Renal cortical epithelial cell (primary cell): ENCODE measurements around the gene ZC3H7B. TPM values are rescaled to one million over a fixed set of nuclear protein-coding genes. Genes with fewer than 3 reads are reported as not detected.

Experiments
- DNase-seq: peaks from one replicate; pipeline ENCODE4 v3.0.0-alpha.2; 2011; ENCODE audit warnings: low read depth
- total RNA-seq: library from RNA; depleted of rRNA; stranded (reverse); fragments of >200 nt; gene quantifications from 2 replicates; pipeline ENCODE4 v1.2.3, GENCODE V29; 2014

The ZC3H7B gene
- total RNA-seq, 1 donor from 2014 or later: 124 TPM

DNA sequence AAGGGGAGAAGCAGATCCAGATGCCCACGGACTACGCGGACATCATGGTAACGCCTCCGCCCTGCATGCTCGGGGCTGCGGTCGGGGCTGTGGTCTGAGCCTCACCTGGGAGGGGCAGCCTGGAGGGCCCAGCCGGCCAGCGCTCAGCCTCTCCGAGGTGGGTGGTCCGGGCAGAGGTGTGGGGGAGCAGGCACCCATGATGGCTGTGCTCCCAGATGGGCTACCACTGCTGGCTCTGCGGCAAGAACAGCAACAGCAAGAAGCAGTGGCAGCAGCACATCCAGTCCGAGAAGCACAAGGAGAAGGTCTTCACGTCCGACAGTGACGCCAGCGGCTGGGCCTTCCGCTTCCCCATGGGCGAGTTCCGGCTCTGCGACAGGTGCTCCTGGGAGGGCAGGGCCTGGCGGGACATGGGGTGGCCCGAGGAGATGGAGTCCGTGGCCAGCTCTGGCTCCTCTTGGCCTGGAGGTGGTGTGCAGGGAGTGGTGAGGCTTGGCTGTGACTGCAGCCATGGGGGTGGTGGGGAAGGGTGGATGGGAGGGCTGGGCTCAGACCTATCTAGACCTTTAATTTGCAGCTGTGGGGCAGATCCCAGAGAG, 55.2 kb downstream of the ZC3H7B start:
- no peak for DNase-seq

DNA sequence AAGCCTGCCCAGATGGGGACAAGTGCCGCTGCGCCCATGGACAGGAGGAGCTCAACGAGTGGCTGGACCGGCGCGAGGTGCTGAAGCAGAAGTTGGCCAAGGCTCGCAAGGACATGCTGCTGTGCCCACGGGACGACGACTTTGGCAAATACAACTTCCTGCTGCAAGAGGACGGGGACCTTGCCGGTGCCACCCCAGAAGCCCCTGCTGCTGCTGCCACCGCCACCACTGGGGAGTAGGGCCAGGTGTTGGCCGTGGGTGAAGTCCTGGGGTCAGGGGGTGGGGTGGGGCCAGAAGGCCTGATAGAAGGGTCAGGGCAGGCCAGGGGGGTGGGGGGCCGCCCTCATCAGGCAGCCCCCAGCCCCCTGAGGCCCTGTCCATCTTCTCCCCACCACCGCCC, 55.9 kb downstream of the ZC3H7B start:
- DNase-seq: no peak

DNA sequence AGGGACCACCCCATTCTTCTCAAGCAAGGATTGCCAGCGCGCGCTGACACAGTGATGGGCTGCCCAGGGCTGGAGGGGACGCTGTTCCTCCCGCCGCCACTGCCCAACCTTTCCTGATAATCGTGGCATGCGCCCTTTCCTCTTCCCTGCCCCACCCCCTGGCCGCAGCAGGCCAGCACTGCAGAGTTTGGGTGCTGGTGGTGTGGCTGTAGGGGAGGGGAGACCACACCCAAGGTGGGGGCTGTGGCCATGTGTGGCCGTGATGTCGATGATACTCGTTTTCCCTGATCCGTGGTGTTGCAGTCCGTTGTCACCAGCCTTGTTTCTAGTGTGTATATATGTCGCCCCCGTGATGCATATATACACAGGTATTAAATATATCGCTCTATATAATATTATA, 57.6 kb downstream of the ZC3H7B start:
- DNase-seq: no peak

DNA sequence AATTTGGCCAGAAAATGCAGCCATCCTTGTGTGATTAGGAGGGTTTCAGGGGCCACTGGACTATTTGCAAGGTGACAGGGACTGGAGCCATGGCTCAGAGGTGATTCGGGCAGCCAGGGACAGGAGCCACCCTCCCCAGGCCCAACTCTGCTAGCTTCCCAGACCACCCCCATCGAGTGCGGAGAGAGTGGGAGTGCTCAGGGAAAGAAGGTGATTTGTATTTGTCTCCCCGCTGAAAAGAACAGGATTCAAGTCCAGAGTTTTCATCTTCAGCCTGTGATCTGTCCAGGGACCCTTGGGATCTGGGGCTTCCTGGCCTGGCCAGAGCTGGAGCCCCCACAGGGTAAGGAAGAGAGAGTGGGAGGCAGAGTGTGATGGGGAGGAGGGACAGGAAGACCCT, 58.1 kb downstream of the ZC3H7B start:
- no peak for DNase-seq

DNA sequence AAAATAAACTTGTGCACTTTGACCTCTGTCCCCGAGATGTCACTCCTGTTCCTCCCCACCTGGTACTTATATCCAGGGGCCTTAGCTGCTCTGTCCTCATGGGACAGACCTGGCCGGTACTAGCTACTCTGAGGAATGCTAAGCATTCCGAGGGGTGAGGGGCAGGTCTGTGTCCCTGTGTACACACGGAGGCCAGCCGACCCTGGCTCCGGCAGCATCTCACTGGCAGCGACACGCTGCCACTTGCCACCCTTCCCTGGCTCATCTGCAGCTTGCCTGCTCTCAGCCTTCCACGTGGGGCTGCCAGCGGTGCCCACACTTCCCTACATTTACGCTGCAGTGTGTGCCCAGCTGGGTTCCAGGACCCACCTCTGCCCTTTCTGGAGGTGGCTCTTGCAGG, 58.8 kb downstream of the ZC3H7B start:
- no peak for DNase-seq

DNA sequence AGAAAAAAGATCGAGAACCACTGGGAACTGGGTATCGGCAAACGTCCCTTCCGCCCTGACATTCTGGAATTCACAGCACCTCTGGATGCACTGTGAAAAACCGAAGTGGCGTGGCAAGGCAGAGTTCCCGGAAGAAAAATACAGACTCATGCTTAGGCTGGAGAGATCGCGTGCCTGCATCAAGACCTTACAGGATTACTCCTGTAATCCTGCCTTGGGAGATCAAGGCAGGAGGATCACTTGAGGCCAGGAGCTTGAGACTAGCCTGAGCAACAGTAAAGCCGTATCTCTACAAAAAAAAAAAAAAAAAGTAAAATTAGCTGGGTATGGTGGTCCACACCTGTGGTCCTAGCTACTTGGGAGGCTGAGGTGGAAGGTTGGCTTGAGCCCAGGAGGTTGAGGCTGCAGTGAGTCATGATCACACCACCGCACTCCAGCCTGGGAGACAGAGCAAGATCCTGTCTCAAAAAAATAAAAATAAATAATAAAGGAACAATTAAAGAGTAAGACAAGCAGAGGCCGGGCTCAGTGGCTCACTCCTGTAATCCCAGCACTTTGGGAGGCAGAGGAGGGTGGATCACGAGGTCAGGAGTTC, 60.5 kb downstream of the ZC3H7B start:
- no peak for DNase-seq

DNA sequence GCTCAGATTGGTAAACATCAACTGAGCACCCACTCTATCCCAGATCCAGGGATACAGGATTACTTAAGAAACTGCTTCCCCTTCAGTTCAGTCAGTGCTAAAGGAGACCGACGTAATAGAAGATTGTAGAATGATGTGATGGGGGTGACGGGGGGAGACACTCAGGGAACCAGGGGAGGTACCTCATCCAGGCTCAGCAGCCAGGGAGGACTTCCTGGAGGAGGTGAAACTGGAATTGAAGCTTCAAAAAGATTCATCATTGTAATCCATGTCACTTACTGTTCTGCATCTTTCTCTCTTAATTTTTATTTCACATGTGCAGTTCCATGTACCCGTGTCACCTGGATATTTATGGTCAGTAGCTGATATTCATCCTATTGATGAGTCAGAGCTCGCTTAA, 61.3 kb downstream of the ZC3H7B start:
- no peak for DNase-seq

DNA sequence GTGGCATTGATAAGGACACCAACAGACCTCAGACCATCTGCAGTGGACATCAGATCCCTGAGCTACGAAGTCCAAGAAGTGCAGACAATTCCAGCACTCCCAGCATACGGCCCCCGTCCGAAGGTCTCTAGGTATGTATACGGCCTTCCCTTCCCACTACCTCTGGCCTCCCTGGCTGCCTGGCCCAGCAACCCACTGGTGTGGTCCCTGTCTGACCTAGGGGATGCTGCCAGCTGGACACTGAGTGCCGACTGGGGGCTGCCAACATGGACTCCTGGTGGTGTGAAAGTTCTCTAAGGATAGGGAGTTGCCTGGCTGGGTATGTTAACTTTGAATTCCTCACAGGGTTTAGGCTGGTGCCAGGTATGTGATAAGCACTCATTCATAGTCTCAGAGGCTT, 62.9 kb downstream of the ZC3H7B start:
- DNase-seq: no peak

DNA sequence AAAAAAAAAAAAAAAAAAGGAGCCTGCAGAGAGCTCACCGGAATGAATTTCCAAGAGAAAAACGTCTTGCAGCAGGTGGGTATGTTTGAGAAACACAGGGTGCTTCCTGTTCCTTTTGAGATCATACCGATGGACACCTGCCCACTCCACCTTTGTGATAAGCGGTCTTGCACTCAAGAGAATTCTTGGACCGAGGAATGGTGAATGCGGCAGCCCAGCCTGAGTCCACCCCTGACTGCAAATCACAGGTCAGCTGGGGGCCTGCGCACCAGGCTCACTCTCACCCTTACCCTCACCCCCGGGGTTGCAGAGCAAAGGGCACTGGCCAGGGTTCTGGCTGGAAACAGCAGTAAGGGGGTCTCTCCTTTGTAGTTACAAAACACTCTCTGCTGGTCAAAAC, 63.6 kb downstream of the ZC3H7B start:
- no peak for DNase-seq

DNA sequence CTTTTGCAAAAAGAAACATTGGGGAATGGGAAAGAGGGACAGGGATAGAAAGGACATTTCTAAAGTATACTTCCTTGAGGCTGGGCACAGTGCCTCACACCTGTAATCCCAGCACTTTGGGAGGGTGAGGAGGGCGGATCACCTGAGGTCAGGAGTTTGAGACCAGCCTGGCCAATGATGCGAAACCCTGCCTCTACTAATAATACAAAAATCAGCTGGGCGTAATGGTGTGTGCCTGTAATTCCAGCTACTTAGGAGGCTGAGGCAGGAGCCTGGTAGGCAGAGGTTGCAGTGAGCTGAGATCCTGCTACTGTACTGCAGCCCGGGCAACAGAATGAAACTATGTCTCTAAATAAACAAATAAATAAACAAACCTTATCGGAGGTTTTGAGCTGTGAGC, 64.1 kb downstream of the ZC3H7B start:
- no peak for DNase-seq

DNA sequence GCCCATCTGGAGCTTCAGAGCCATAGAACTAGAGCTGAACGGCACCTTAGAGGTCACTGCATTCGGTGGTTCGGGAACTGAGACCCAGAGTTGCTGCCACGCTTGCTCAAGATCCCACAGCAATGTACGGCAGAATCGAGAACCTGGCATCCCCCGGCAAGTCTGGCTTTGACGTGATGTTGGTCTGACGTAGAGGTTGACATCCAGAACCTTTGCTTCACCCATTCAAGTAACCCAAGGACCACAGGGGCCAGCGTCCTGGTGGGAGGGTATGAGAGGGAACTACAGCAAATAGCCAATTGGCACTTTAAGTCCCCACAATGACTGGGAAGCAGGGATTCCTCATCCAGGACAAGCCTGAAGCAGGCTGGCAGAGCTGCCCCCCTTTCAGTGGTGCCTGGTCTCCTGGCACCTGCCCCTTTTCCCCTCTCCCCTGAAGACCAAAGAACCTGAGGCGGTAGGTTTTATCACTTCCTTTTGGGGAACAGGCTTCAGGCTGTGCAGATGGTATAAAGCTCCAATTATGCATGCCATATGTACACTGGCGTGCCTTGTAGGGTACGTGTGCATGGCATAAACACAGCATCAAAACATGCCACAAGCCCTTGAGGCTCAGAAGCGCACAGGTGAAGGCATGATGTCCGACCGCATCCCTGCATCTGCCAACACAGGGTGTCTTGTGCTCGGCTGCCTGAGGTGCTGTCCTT, 65.2 kb downstream of the ZC3H7B start:
- DNase-seq: no peak

DNA sequence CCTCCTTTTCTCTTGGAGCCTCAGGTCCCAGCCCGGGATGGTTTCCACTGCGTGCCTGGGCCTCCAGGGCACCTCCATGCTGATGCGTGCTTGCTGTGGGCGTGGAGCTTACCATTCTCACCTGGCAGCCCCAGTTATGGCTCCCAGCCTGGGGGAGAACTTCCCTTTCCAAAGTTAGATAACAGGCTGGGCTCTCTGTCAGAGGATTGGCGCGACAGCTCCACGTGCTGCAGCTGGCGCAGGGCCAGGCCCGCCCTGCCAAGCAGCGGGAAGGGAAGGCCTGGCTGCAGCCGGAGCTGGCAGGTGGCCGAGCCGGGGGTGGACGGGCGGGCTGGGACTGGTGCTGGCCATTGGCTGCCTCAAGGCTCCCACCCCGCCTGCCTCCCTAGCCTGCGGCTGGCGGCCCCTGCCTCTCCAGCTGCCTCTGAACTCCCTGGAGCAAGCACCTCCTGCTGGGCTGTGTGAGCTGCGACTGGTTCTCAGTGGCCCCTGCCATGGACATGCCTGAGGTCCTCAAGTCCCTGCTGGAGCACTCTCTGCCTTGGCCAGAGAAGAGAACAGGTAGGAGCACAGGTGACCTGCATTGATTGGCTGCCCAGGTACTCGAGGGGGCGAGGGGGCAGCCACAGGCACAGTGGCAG, 65.8 kb downstream of the ZC3H7B start:
- DNase-seq: peak; percentile 82

DNA sequence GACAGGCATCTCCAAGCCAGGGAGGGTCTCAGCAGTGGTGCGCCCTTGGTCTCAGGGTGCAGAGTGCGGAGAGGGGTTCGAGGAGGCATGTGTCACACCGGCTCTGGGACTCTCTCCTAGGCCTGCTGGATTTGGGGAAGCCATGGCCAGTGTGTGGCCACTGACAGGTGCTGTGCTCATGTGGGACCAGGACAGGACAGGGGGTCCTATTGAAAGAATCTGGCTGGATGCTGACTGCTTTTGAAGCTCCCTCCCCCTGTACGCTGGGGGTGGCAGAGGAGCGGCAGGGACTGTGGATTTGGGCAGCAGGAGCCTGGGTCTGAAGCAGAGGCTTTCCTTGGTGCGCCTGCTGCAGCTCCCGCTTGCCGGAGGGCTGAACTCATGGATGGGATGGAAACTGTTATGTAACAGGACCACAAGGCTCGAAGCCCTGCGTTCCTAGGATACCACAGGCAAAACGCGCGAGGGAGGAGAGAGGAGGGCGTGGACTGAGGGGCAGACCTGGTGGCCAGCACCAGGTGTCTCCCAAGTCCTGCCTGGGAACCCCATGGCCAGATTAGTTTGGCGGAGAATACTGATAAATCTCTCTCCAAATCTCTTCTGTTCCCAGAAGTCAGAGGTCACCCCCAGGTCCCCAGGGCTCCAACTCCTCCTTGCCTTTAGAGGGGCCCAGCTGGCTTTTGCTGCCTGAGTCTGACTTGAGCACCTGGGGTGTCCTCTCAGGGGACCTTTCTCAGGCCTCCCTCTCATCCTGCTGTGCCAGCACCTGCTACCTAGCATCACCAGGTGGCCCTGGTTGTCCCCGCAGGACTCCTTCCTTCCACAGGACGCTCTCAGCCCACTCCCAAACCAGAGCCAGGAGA, 66.6 kb downstream of the ZC3H7B start:
- peak; percentile 41 for DNase-seq

DNA sequence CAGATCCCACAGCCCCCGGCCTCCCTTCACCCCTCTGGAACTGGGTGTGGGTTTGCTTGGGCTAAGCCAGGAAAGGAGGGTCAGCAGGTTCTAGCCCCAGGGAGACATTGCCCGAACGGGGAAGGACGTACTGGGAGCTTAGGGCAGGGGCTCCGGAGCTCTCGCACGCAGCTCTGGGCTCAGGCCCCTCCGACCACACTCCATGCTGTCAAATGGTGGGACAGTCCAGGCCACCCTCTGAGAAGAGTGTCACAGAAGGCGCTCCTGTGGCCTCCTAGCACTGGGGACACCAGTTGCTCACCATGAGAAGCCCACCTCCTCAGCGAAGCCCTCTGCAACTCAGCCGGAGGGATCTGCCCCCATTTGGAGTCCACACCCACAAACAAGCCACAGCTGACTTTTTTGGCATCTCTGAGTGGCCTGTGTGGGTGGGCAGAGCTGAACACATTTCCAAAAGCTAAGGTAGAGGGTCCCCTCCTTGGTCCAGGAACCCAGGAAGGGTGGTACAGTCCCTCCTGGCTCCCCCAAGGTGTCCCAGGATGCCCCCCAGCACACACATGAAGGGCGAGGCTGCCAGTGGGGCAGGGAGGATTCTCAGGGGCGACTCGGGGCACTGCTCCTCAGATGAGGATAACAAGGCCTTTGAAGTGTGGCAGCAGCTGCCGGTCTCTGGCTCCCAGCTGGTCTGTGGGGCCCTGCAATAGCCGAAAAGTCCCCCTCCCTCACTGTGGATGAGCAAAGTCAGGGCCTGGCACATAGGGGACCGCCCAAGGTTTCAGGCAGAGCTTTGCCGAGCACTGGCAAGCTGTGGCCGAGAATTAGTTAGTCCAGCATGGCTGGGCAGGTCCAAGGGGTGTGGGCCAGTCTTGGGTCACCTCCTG, 67.5 kb downstream of the ZC3H7B start:
- no peak for DNase-seq

DNA sequence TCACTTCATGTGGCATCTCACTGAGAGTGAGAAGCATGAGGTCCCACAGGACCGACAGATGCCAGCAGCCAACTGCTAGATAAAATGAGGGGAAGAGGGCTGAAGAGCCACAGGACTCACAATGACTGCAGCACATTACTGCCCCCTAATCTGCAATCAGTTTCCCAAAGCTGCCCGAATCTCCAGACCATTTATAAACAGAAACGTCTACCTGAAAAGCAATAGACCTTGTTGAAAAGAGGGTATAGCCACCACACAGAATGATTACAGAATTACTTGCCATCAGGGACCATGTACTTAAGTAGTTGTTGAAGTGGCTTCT, 68.1 kb downstream of the ZC3H7B start:
- no peak for DNase-seq

DNA sequence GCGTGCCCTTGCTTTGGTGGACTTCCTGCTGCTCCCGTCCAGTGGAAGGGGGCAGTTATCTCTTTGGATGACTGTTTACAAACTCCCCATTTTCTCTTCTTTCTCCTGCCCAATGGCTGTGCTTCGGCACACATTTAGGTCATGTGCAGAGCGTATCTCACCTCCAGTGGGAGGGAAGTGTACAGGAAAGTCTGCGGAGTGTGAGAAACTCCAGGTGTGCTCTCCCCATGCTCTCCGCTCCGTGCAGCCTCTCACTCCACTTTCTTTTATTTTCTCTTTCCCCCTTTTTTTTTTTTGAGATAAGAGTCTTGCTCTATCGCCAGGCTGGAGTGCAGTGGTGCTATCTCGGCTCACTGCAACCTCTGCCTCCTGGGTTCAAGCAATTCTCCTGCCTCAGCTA, 68.5 kb downstream of the ZC3H7B start:
- DNase-seq: no peak

DNA sequence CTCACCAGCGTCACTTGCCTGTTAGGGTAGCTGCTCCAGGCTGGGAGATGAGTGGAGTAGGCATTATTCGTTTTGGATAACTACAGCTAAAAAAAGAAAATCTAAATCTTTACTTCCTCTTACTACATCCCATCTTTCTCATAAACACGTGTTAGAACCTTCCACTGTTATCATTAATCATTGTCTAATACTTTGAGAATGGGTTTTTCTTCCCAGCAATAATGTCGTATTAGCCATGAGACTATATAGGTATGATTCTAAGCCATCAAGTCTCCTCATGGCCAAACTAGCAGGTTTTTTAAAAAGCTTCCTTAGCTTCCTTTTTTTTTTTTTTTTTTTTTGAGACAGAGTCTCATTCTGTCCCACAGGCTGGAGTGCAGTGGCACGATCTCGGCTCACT, 76.5 kb downstream of the ZC3H7B start:
- DNase-seq: no peak

DNA sequence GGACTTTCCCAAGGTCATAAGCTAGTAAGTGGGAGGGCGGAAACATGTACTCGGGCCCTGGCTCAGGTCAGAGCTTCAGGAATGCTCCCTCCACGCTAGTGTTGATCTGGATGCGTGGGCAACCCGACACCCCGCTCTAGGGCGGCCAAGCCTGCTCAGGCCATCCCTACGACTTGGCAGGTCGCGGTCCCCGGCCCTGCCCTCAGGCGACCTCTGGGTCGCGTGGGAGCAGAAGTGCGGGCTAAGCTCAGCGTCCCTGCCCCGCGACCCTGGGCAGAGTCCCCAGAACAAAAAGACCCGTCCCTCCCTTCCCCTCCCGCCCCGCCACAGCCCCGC, 79.6 kb downstream of the ZC3H7B start:
- DNase-seq: peak; percentile 92

DNA sequence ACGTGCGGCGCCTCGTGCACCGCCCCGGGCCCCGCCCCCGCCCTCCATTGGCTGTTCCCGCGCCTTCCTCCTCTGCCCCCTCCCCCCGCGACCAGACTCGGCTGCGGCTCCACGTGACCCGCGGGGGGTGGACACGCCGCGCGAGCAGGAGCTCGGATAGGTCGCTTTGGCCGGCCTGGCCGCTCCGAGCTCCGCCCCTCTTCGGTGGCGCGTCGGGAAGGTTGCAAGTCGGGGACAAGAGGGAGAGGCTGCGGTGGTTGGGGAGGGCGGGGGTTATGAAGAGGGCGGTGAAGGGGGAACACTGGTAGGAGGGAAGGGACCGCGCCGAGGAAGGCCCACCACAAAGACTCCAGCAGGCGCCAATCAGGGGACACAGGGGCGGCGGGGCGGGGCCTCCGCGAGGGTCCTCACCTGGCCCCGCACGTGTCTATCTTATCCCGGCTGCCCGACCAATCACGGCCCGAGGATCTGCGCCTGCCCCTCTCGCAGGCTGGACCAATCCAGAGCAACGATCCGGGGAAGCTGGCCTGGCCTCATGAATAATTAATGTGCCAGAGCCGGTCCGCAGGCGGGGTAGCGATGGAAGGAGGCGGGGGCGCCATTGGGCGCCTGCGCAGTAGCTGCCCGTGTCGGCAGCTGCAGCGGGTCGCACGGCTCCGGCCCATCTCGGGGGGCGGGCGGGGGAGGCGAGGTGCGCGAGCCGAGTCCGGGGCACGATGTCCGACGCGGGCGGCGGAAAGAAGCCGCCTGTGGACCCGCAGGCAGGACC, 80.2 kb downstream of the ZC3H7B start, which contains the start of gene TEF:
Gene TEF (plus strand): TSS at position 614 of the 769 bp plus-strand sequence. CDS start 103 bp downstream, at position 717.
- peak; percentile 93 for DNase-seq

DNA sequence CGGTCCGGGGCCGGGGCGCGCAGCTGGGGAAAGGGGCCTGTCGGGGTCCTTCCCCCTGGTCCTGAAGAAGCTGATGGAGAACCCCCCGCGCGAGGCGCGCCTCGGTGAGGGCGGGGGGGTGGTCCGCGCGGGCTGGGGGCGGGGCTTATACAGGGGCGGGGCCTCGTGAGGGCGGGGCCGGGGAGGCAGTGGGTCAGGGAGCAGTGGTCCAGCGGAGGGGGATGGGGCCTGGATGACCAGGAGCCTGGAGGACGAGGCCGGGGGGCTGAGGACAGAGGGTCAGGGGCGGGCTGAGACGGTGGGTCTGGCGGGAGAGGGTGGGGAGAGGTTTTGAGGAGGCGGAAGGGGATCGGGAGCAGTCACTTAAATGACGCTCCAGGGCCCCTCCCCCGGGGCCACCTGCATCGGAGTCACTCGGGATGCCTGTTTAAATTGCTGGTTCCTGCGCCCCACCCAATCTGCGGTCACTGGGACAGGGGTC, 80.8 kb downstream of the ZC3H7B start:
- no peak for DNase-seq
